PFSK-1 (cell line): Measurements from ENCODE around the gene DDOST.

Source experiments
- FOXP2 ChIP-seq: optimal IDR thresholded peaks from 2 replicates; pipeline ENCODE3; 2011; ENCODE audit warnings: borderline replicate concordance, control low read depth, inconsistent platforms; ENCODE audit not compliant: insufficient read depth; ENCODE audit errors: extremely low read length, extremely low read depth
- POLR2AphosphoS5 ChIP-seq: IDR thresholded peaks from 2 replicates; pipeline ENCODE4 v1.6.1; 2012; ENCODE audit warnings: low read depth, mild to moderate bottlenecking, control low read depth, low read length, moderate library complexity
- SIN3A ChIP-seq: IDR thresholded peaks from 2 replicates; pipeline ENCODE4 v1.6.1; 2012; ENCODE audit warnings: mild to moderate bottlenecking, low read length, moderate library complexity, borderline replicate concordance; ENCODE audit not compliant: insufficient read depth
- TAF1 ChIP-seq: IDR thresholded peaks from 2 replicates; pipeline ENCODE4 v1.6.1; 2012; ENCODE audit warnings: low read length, control low read depth, borderline replicate concordance; ENCODE audit not compliant: insufficient read depth
- TF ChIP-seq, protein P1 (sequence below), 2 experiments: IDR thresholded peaks; 2 replicates each; pipeline versions ENCODE4 v1.6.1 to v1.8.0; 2011 to 2012; ENCODE audit warnings: low read depth in 2 of 2, low read length in 2 of 2, control low read depth in 1 of 2, inconsistent platforms in 1 of 2, mild to moderate bottlenecking in 1 of 2, moderate library complexity in 1 of 2; ENCODE audit not compliant: insufficient read depth in 1 of 2

Gene DDOST

GRCh38 chr1:20658166-20658915, 2.8 kb downstream of the DDOST start:
- TF ChIP-seq TAF1 = no peak
- no peak for TF ChIP-seq POLR2AphosphoS5
- TF ChIP-seq FOXP2 = no peak
- TF ChIP-seq, protein P1, sequence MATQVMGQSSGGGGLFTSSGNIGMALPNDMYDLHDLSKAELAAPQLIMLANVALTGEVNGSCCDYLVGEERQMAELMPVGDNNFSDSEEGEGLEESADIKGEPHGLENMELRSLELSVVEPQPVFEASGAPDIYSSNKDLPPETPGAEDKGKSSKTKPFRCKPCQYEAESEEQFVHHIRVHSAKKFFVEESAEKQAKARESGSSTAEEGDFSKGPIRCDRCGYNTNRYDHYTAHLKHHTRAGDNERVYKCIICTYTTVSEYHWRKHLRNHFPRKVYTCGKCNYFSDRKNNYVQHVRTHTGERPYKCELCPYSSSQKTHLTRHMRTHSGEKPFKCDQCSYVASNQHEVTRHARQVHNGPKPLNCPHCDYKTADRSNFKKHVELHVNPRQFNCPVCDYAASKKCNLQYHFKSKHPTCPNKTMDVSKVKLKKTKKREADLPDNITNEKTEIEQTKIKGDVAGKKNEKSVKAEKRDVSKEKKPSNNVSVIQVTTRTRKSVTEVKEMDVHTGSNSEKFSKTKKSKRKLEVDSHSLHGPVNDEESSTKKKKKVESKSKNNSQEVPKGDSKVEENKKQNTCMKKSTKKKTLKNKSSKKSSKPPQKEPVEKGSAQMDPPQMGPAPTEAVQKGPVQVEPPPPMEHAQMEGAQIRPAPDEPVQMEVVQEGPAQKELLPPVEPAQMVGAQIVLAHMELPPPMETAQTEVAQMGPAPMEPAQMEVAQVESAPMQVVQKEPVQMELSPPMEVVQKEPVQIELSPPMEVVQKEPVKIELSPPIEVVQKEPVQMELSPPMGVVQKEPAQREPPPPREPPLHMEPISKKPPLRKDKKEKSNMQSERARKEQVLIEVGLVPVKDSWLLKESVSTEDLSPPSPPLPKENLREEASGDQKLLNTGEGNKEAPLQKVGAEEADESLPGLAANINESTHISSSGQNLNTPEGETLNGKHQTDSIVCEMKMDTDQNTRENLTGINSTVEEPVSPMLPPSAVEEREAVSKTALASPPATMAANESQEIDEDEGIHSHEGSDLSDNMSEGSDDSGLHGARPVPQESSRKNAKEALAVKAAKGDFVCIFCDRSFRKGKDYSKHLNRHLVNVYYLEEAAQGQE (IDR thresholded peaks at IDR 0.05; ENCODE audit: insufficient read depth in 1 of 2, low read depth in 2 of 2, low read length in 2 of 2) = no peak
- TF ChIP-seq SIN3A = no peak

DNA sequence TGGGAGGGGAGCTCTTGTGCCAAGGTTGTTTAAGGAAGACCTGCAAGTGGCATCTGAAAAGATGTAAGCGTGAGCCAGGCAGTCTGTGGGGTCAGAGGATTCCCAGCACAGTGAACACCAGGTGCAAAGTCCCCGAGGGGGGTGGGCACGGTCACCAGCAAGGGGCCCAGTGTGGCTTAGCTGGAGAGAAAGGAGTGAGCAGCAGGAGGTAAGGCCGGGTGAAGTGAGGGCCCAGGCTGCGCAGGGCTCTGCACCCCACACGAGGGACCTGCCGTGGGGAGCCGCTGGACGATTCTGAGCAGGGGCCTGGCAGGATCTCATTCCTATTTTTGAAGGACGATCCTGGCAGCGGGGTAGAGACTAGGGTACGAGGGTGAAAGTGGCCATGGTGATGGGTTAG, 4.1 kb downstream of the DDOST start:
- TF ChIP-seq FOXP2 (no peak), TAF1 (no peak)

GRCh38 chr1:20654104-20654690, 7.0 kb downstream of the DDOST start:
- no peak for TF ChIP-seq TAF1
- no peak for TF ChIP-seq FOXP2
- no peak for TF ChIP-seq POLR2AphosphoS5
- TF ChIP-seq, protein P1 (IDR thresholded peaks at IDR 0.05; ENCODE audit: insufficient read depth in 1 of 2, low read depth in 2 of 2, low read length in 2 of 2) = no peak
- no peak for TF ChIP-seq SIN3A

DNA sequence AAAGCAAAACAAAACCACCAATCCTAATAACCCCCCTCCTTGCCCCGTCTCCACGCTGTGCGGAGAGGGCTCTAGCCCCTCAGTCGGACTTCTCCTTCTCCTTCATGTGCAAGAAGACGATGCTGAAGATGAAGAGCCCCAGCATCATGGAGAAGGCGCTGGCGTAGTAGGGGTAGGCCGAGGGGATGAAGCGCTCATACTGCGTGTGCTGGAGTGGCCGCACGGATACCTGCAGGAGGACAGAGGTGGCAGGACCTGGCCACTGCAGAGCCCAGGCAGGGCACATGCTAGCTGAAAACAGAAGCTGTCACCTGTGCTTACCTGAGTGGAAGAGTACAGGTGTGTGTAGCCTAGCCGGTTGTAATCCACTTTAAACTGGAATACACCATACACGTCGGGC, 8.9 kb downstream of the DDOST start:
- no peak for TF ChIP-seq TAF1
- TF ChIP-seq SIN3A = no peak

DNA sequence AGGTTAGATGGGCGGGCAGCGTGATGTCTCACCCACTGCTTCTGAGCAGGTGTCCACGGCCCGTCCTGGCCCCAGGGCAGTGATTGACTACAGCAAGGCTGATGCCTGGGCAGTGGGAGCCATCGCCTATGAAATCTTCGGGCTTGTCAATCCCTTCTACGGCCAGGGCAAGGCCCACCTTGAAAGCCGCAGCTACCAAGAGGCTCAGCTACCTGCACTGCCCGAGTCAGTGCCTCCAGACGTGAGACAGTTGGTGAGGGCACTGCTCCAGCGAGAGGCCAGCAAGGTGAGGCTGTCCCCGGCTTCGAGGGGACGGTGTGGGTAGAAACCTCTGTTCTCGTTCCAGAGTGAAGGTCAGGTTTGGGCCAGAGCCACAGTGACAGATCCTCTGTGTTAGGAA, 12.2 kb downstream of the DDOST start:
- no peak for TF ChIP-seq TAF1
- no peak for TF ChIP-seq POLR2AphosphoS5
- TF ChIP-seq FOXP2 = no peak
- TF ChIP-seq, protein P1 (IDR thresholded peaks at IDR 0.05; ENCODE audit: insufficient read depth in 1 of 2, low read depth in 2 of 2, low read length in 2 of 2) = no peak
- TF ChIP-seq SIN3A = no peak

DNA sequence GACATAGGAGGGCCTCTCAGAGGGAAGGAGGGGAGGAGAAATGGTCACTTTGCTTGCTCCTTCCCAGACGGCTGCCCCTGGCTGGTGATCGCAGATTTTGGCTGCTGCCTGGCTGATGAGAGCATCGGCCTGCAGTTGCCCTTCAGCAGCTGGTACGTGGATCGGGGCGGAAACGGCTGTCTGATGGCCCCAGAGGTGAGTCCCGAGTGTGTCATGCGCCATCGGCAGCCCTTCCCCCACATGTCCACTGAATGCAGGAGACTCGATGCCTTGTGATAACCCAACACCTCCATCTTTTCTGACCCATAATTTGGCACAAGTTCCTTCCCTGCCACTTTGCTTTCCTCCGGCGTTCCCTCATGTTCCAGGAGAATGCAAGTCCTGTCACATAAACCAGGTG, 12.7 kb downstream of the DDOST start:
- TF ChIP-seq FOXP2 = no peak
- no peak for TF ChIP-seq TAF1
- no peak for TF ChIP-seq SIN3A
